Central memory CD8-positive, alpha-beta T cell (primary cell): ENCODE measurements around the gene BDNF.
"Not testable (repeated sequence)": the region's sequence is repeated elsewhere in the genome, so short reads cannot be mapped to it uniquely, and the experiment has no call there.

ENCODE experiments used
- ATAC-seq: fragments of 150-1000 bp; cut with Tn5 transposase; replicated peaks from 2 replicates; pipeline ENCODE4 v1.10.0; 2022; ENCODE audit warnings: mild to moderate bottlenecking, moderate FRiP score, moderate number of reproducible peaks; ENCODE audit not compliant: poor library complexity, severe bottlenecking; ENCODE audit errors: extremely low read depth
- DNase-seq, 2 donors: peaks; one replicate each; pipeline ENCODE4 v3.0.0; 2021; ENCODE audit warnings: low spot score in 2 of 2
- H3K27ac Mint-ChIP-seq: one replicate; pipeline ENCODE4 v1.8.0; 2022; ENCODE audit warnings: low read depth, mild to moderate bottlenecking, moderate library complexity, mixed read lengths
- H3K27me3 Mint-ChIP-seq: one replicate; pipeline ENCODE4 v1.8.0; 2022; ENCODE audit warnings: mixed read lengths
- H3K36me3 Mint-ChIP-seq: one replicate; pipeline ENCODE4 v1.8.0; 2022; ENCODE audit warnings: mild to moderate bottlenecking, moderate library complexity, mixed read lengths; ENCODE audit not compliant: insufficient read depth
- H3K4me1 Mint-ChIP-seq: one replicate; pipeline ENCODE4 v1.8.0; 2022; ENCODE audit warnings: mixed read lengths
- H3K4me3 Mint-ChIP-seq: one replicate; pipeline ENCODE4 v1.8.0; 2022; ENCODE audit warnings: mild to moderate bottlenecking, moderate library complexity, mixed read lengths
- H3K9me3 Mint-ChIP-seq: one replicate; pipeline ENCODE4 v1.8.0; 2022; ENCODE audit warnings: mixed read lengths

The BDNF gene

GRCh38 chr11:27679136-27680015 lies 20.9 kb downstream of the BDNF start:
- Mint-ChIP-seq H3K27me3 (no peaks in the 10 kb centered on the region), H3K36me3 (no peaks in the 10 kb centered on the region), H3K27ac (no peak overlapping the region), H3K4me3 (no peak overlapping the region), H3K4me1 (no peaks in the 10 kb centered on the region), H3K9me3 (no peaks in the 10 kb centered on the region)
- DNase-seq (no peak), ATAC-seq (no peak)

GRCh38 chr11:27678242-27678641 lies 22.0 kb downstream of the BDNF start:
- Mint-ChIP-seq H3K9me3 (no peaks in the 10 kb centered on the region), H3K36me3 (no peaks in the 10 kb centered on the region), H3K4me1 (no peaks in the 10 kb centered on the region), H3K27ac (no peak overlapping the region), H3K27me3 (no peaks in the 10 kb centered on the region), H3K4me3 (no peak overlapping the region)
- no peak for ATAC-seq
- DNase-seq = no peak

- no peak overlapping the region for H3K4me3 Mint-ChIP-seq
- H3K36me3 Mint-ChIP-seq = no peaks in the 10 kb centered on the region
- no peaks in the 10 kb centered on the region for H3K27me3 Mint-ChIP-seq
- no peak for DNase-seq
- no peak overlapping the region for H3K27ac Mint-ChIP-seq
- H3K9me3 Mint-ChIP-seq = no peaks in the 10 kb centered on the region
- H3K4me1 Mint-ChIP-seq = no peaks in the 10 kb centered on the region
- ATAC-seq = no peak
Measured at GRCh38 chr11:27677108-27677507, 23.1 kb downstream of the BDNF start.

- H3K4me1 Mint-ChIP-seq = no peaks in the 10 kb centered on the region
Measured at GRCh38 chr11:27673979-27674663, 26.1 kb downstream of the BDNF start.

GRCh38 chr11:27672836-27673464 lies 27.3 kb downstream of the BDNF start:
- peaks cover 2% of the 10 kb centered on the region for H3K36me3 Mint-ChIP-seq
- no peak overlapping the region for H3K4me3 Mint-ChIP-seq
- peaks cover 4% of the 10 kb centered on the region for H3K9me3 Mint-ChIP-seq
- H3K27me3 Mint-ChIP-seq = no peaks in the 10 kb centered on the region
- no peak overlapping the region for H3K27ac Mint-ChIP-seq
- DNase-seq (no peak), ATAC-seq (no peak)
- no peaks in the 10 kb centered on the region for H3K4me1 Mint-ChIP-seq

More at GRCh38 chr11:27673979-27674663, 26.1 kb downstream of the BDNF start:
- Mint-ChIP-seq H3K4me3 (no peak overlapping the region), H3K27me3 (no peaks in the 10 kb centered on the region), H3K36me3 (peaks cover 1% of the 10 kb centered on the region), H3K9me3 (no peaks in the 10 kb centered on the region), H3K27ac (no peak overlapping the region)
- no peak for DNase-seq
- ATAC-seq = no peak

GRCh38 chr11:27665508-27666101 lies 34.6 kb downstream of the BDNF start:
- H3K4me3 Mint-ChIP-seq = not testable (repeated sequence)

GRCh38 chr11:27663326-27663725 lies 36.9 kb downstream of the BDNF start:
- ATAC-seq = no peak
- H3K36me3 Mint-ChIP-seq = no peaks in the 10 kb centered on the region
- no peaks in the 10 kb centered on the region for H3K27me3 Mint-ChIP-seq
- no peak overlapping the region for H3K27ac Mint-ChIP-seq
- peaks cover 28% of the 10 kb centered on the region for H3K9me3 Mint-ChIP-seq
- H3K4me1 Mint-ChIP-seq = no peaks in the 10 kb centered on the region
- DNase-seq = no peak
- H3K4me3 Mint-ChIP-seq = no peak overlapping the region

More at GRCh38 chr11:27665508-27666101, 34.6 kb downstream of the BDNF start:
- H3K27ac Mint-ChIP-seq, H3K27me3 Mint-ChIP-seq, DNase-seq, H3K36me3 Mint-ChIP-seq, H3K4me1 Mint-ChIP-seq, ATAC-seq: not testable (repeated sequence)
- H3K9me3 Mint-ChIP-seq = peaks cover 29% of the 10 kb centered on the region

GRCh38 chr11:27660171-27660570 lies 40.1 kb downstream of the BDNF start:
- H3K4me1 Mint-ChIP-seq = no peaks in the 10 kb centered on the region

GRCh38 chr11:27658535-27659236 lies 41.6 kb downstream of the BDNF start:
- DNase-seq = no peak
- no peak for ATAC-seq
- Mint-ChIP-seq H3K27ac (no peak overlapping the region), H3K4me1 (no peaks in the 10 kb centered on the region), H3K9me3 (peaks cover 8% of the 10 kb centered on the region), H3K36me3 (no peaks in the 10 kb centered on the region), H3K27me3 (no peaks in the 10 kb centered on the region), H3K4me3 (no peak overlapping the region)

More at GRCh38 chr11:27660171-27660570, 40.1 kb downstream of the BDNF start:
- no peak overlapping the region for H3K4me3 Mint-ChIP-seq
- peaks cover 8% of the 10 kb centered on the region for H3K9me3 Mint-ChIP-seq
- DNase-seq = no peak
- no peaks in the 10 kb centered on the region for H3K36me3 Mint-ChIP-seq
- no peak overlapping the region for H3K27ac Mint-ChIP-seq
- no peak for ATAC-seq
- no peaks in the 10 kb centered on the region for H3K27me3 Mint-ChIP-seq

- no peaks in the 10 kb centered on the region for H3K27me3 Mint-ChIP-seq
- no peak for ATAC-seq
- H3K4me3 Mint-ChIP-seq = no peak overlapping the region
- no peak overlapping the region for H3K27ac Mint-ChIP-seq
- no peaks in the 10 kb centered on the region for H3K4me1 Mint-ChIP-seq
- H3K9me3 Mint-ChIP-seq = peaks cover 8% of the 10 kb centered on the region
- no peaks in the 10 kb centered on the region for H3K36me3 Mint-ChIP-seq
- no peak for DNase-seq
Measured at GRCh38 chr11:27656806-27657483, 43.3 kb downstream of the BDNF start.

- ATAC-seq (no peak), DNase-seq (no peak)
- Mint-ChIP-seq H3K4me1 (no peaks in the 10 kb centered on the region), H3K9me3 (peaks cover 2% of the 10 kb centered on the region), H3K4me3 (no peak overlapping the region), H3K36me3 (no peaks in the 10 kb centered on the region), H3K27ac (no peak overlapping the region), H3K27me3 (no peaks in the 10 kb centered on the region)
Measured at GRCh38 chr11:27656320-27656719, 43.9 kb downstream of the BDNF start.
